HCT116 (cell line): Measurements from ENCODE around the gene CFAP74.

Source experiments
- ATF3 ChIP-seq: IDR thresholded peaks from 2 replicates; pipeline ENCODE4 v1.6.1; 2012
- CTCF ChIP-seq, 3 experiments: fragments of 200-600 bp in 1 of 3; sonication (generic) in 1 of 3; IDR thresholded peaks in 2 of 3; conservative IDR thresholded peaks in 1 of 3; 2 replicates each; pipeline ENCODE4 v1.5.1; 2012 to 2017; ENCODE audit warnings: low read depth in 2 of 3, low read length in 2 of 3, antibody characterized with exemption in 1 of 3, borderline replicate concordance in 1 of 3, control low read depth in 1 of 3, mild to moderate bottlenecking in 1 of 3, mixed read lengths in 1 of 3, mixed run types in 1 of 3, moderate library complexity in 1 of 3; ENCODE audit not compliant: insufficient read depth in 1 of 3
- EGR1 ChIP-seq: IDR thresholded peaks from 2 replicates; pipeline ENCODE4 v1.6.1; 2012; ENCODE audit warnings: low read depth
- EZH2 ChIP-seq: fragments of 200-600 bp; sonication (generic); IDR thresholded peaks from 2 replicates; pipeline ENCODE4 v1.6.1; 2017; ENCODE audit warnings: antibody characterized with exemption, mixed run types
- POLR2A ChIP-seq: IDR thresholded peaks from 2 replicates; pipeline ENCODE4 v1.7.0; 2011; ENCODE audit warnings: borderline replicate concordance; ENCODE audit not compliant: insufficient read depth, insufficient read length; ENCODE audit errors: extremely low read depth
- POLR2AphosphoS5 ChIP-seq: IDR thresholded peaks from 2 replicates; pipeline ENCODE4 v1.6.1; 2011; ENCODE audit warnings: mild to moderate bottlenecking, low read depth, low read length, moderate library complexity
- RAD21 ChIP-seq: IDR thresholded peaks from 2 replicates; pipeline ENCODE4 v1.6.1; 2012; ENCODE audit warnings: low read depth, mild to moderate bottlenecking
- SIN3A ChIP-seq: IDR thresholded peaks from 2 replicates; pipeline ENCODE4 v1.6.1; 2012; ENCODE audit warnings: low read depth

GRCh38 chr1:1946540-1946939 is 57.0 kb downstream of the CFAP74 start:
- TF ChIP-seq CTCF (IDR thresholded peaks at IDR 0.05 in 2 of 3, conservative IDR thresholded peaks at IDR 0.05 in 1 of 3; ENCODE audit: borderline replicate concordance in 1 of 3, insufficient read depth in 1 of 3, low read depth in 2 of 3, low read length in 2 of 3), result no peak
- no peak for TF ChIP-seq POLR2A
- TF ChIP-seq RAD21, result no peak
- no peak for TF ChIP-seq POLR2AphosphoS5
- TF ChIP-seq ATF3, result no peak
- TF ChIP-seq EZH2, result no peak
- no peak for TF ChIP-seq EGR1
- TF ChIP-seq SIN3A, result no peak
